HCT116 (cell line): ENCODE data around the gene LZIC. TPM values are rescaled to one million over a fixed set of nuclear protein-coding genes. Genes with fewer than 3 reads are reported as not detected.

Experiments
- ATAC-seq: fragments of 200-7000 bp; cut with Tn5 transposase; 2 replicates; pipeline ENCODE4 v1.9.1; 2020; ENCODE audit warnings: mild to moderate bottlenecking, moderate library complexity
- BruUV-seq: library from RNA; stranded (reverse); fragments of 400-500 nt; replicated peaks from 2 replicates; lab custom pipeline; 2021; lab: Mats Ljungman, UMichigan
- CTCF ChIA-PET: fragments of 300-600 bp; sonication (Branson Sonifier 250); formaldehyde crosslinking; loops from one replicate; lab custom pipeline; 2021; ENCODE audit warnings: antibody characterized with exemption; lab: Charles Lee
- POLR2A ChIA-PET: fragments of 300-600, 350-600 bp; sonication (Branson Sonifier 250); formaldehyde crosslinking; loops from one replicate; lab custom pipeline; 2021; ENCODE audit warnings: antibody characterized with exemption; lab: Charles Lee
- RAD21 ChIA-PET, 2 experiments: fragments of 300-600 bp; sonication (Branson Sonifier 250); formaldehyde crosslinking; loops; one replicate each; lab custom pipeline; 2023; ENCODE audit warnings: low total read pairs in 2 of 2; ENCODE audit not compliant: uncharacterized antibody in 2 of 2, unreplicated experiment in 2 of 2, low non-redundant PET in 1 of 2; lab: Charles Lee
- DNase-seq: peaks from one replicate; pipeline ENCODE4 v3.0.0-alpha.2; 2010; ENCODE audit warnings: low read depth, low spot score
- H2AFZ ChIP-seq: fragments of 200-600 bp; shearing (Covaris generic), sonication (generic); 2 replicates; pipeline ENCODE4 v1.6.1; 2017; ENCODE audit warnings: low read depth, mixed run types, mixed read lengths, antibody characterized with exemption, low read length; ENCODE audit not compliant: poor library complexity, severe bottlenecking
- H3K27ac ChIP-seq: 2 replicates; pipeline ENCODE4 v1.5.1; 2012; ENCODE audit warnings: low read depth, low read length
- H3K27me3 ChIP-seq: fragments of 200-600 bp; sonication (generic); 2 replicates; pipeline ENCODE4 v1.6.1; 2016; ENCODE audit warnings: mixed run types, low read length, mixed read lengths; ENCODE audit not compliant: insufficient read depth
- H3K36me3 ChIP-seq, 2 experiments: fragments of 200-500 bp in 1 of 2; fragments of 200-600 bp in 1 of 2; sonication (Bioruptor generic) in 1 of 2; sonication (generic) in 1 of 2; 2 replicates each; pipeline versions ENCODE4 v1.5.1 to v1.6.1; 2014 to 2016; ENCODE audit warnings: low read length in 2 of 2, inconsistent platforms in 1 of 2, mixed read lengths in 1 of 2, mixed run types in 1 of 2; ENCODE audit not compliant: insufficient read depth in 2 of 2, control insufficient read depth in 1 of 2
- H3K4me1 ChIP-seq, 2 experiments: fragments of 200-600 bp in 1 of 2; sonication (generic) in 1 of 2; 2 replicates each; pipeline versions ENCODE4 v1.5.1 to v1.6.1; 2012 to 2017; ENCODE audit warnings: low read length in 2 of 2, inconsistent platforms in 1 of 2, mild to moderate bottlenecking in 1 of 2, mixed read lengths in 1 of 2, mixed run types in 1 of 2, moderate library complexity in 1 of 2; ENCODE audit not compliant: insufficient read depth in 2 of 2, control insufficient read depth in 1 of 2
- H3K4me2 ChIP-seq: fragments of 200-600 bp; sonication (generic); 2 replicates; pipeline ENCODE4 v1.6.1; 2017; ENCODE audit warnings: mixed run types, low read length, mixed read lengths
- H3K4me3 ChIP-seq, 2 experiments: fragments of 200-600 bp in 1 of 2; sonication (generic) in 1 of 2; replicated peaks in 1 of 2; 2 replicates each; pipeline ENCODE4 v1.5.1; 2011 to 2016; ENCODE audit warnings: low read length in 2 of 2, control low read depth in 1 of 2, low read depth in 1 of 2, mild to moderate bottlenecking in 1 of 2, mixed read lengths in 1 of 2, mixed run types in 1 of 2
- H3K79me2 ChIP-seq: fragments of 200-600 bp; sonication (generic); 2 replicates; pipeline ENCODE4 v1.6.1; 2017; ENCODE audit warnings: mild to moderate bottlenecking, mixed run types, low read length, moderate library complexity, mixed read lengths; ENCODE audit not compliant: insufficient read depth
- H3K9ac ChIP-seq: fragments of 200-600 bp; sonication (generic); 2 replicates; pipeline ENCODE4 v1.6.1; 2016; ENCODE audit warnings: low read length, mixed read lengths
- H3K9me2 ChIP-seq: fragments of 200-600 bp; sonication (generic), shearing (Covaris generic); 2 replicates; pipeline ENCODE4 v1.6.1; 2017; ENCODE audit warnings: mixed run types, mild to moderate bottlenecking, moderate library complexity; ENCODE audit not compliant: insufficient read depth
- H3K9me3 ChIP-seq, 2 experiments: fragments of 200-500 bp in 1 of 2; fragments of 200-600 bp in 1 of 2; sonication (Bioruptor generic) in 1 of 2; sonication (generic) in 1 of 2; 2 replicates each; pipeline ENCODE4 v1.6.1; 2014 to 2017; ENCODE audit warnings: low read length in 2 of 2, mixed read lengths in 2 of 2, inconsistent platforms in 1 of 2, low read depth in 1 of 2, mild to moderate bottlenecking in 1 of 2, mixed run types in 1 of 2, moderate library complexity in 1 of 2; ENCODE audit not compliant: control insufficient read depth in 1 of 2, insufficient read depth in 1 of 2
- H4K20me1 ChIP-seq: fragments of 200-600 bp; sonication (generic), shearing (Covaris generic); 2 replicates; pipeline ENCODE4 v1.6.1; 2017; ENCODE audit warnings: mixed run types, mild to moderate bottlenecking, moderate library complexity; ENCODE audit not compliant: insufficient read depth
- CBX3 ChIP-seq: IDR thresholded peaks from 2 replicates; pipeline ENCODE4 v1.6.1; 2012; ENCODE audit warnings: low read depth
- CEBPB ChIP-seq: IDR thresholded peaks from 2 replicates; pipeline ENCODE4 v1.6.1; 2012; ENCODE audit warnings: low read depth
- EZH2 ChIP-seq: fragments of 200-600 bp; sonication (generic); IDR thresholded peaks from 2 replicates; pipeline ENCODE4 v1.6.1; 2017; ENCODE audit warnings: antibody characterized with exemption, mixed run types
- FOSL1 ChIP-seq: IDR thresholded peaks from 2 replicates; pipeline ENCODE4 v1.6.1; 2012; ENCODE audit warnings: low read depth
- JUND ChIP-seq: IDR thresholded peaks from 2 replicates; pipeline ENCODE4 v1.6.1; 2012
- POLR2A ChIP-seq: IDR thresholded peaks from 2 replicates; pipeline ENCODE4 v1.7.0; 2011; ENCODE audit warnings: borderline replicate concordance; ENCODE audit not compliant: insufficient read depth, insufficient read length; ENCODE audit errors: extremely low read depth
- POLR2AphosphoS5 ChIP-seq: IDR thresholded peaks from 2 replicates; pipeline ENCODE4 v1.6.1; 2011; ENCODE audit warnings: mild to moderate bottlenecking, low read depth, low read length, moderate library complexity
- RAD21 ChIP-seq: IDR thresholded peaks from 2 replicates; pipeline ENCODE4 v1.6.1; 2012; ENCODE audit warnings: low read depth, mild to moderate bottlenecking
- SRF ChIP-seq: IDR thresholded peaks from 2 replicates; pipeline ENCODE4 v1.6.1; 2012; ENCODE audit warnings: low read depth
- TCF7L2 ChIP-seq: IDR thresholded peaks from 2 replicates; pipeline ENCODE4 v1.7.0; 2011; ENCODE audit warnings: borderline replicate concordance, inconsistent platforms; ENCODE audit not compliant: insufficient read depth, insufficient read length; ENCODE audit errors: extremely low read depth
- ZFX ChIP-seq: fragments of 450-650 bp; IDR thresholded peaks from 2 replicates; pipeline ENCODE4 v1.6.1; 2017
- ZNF274 ChIP-seq: fragments of 200-500 bp; sonication (Bioruptor generic); IDR thresholded peaks from 2 replicates; pipeline ENCODE4 v1.6.1; 2014; ENCODE audit warnings: mild to moderate bottlenecking, low read depth, low read length, inconsistent platforms
- intact Hi-C: fragments of 100-400 bp; cut with micrococcal nuclease; formaldehyde crosslinking; loops from 2 replicates; pipeline ENCODE4 v1.10.0; 2022
- total RNA-seq: library from RNA; stranded (reverse); gene quantifications from one replicate; pipeline ENCODE4 v1.2.1, GENCODE V29; 2021; ENCODE audit not compliant: unreplicated experiment
- TF ChIP-seq, protein P1 (sequence below): IDR thresholded peaks from 2 replicates; pipeline ENCODE4 v1.6.1; 2012
- TF ChIP-seq, protein P2 (sequence below): IDR thresholded peaks from 2 replicates; pipeline ENCODE4 v1.6.1; 2012; ENCODE audit warnings: low read depth

Gene LZIC
- total RNA-seq, 1 experiment from 2014 or later: 26.6 TPM

DNA sequence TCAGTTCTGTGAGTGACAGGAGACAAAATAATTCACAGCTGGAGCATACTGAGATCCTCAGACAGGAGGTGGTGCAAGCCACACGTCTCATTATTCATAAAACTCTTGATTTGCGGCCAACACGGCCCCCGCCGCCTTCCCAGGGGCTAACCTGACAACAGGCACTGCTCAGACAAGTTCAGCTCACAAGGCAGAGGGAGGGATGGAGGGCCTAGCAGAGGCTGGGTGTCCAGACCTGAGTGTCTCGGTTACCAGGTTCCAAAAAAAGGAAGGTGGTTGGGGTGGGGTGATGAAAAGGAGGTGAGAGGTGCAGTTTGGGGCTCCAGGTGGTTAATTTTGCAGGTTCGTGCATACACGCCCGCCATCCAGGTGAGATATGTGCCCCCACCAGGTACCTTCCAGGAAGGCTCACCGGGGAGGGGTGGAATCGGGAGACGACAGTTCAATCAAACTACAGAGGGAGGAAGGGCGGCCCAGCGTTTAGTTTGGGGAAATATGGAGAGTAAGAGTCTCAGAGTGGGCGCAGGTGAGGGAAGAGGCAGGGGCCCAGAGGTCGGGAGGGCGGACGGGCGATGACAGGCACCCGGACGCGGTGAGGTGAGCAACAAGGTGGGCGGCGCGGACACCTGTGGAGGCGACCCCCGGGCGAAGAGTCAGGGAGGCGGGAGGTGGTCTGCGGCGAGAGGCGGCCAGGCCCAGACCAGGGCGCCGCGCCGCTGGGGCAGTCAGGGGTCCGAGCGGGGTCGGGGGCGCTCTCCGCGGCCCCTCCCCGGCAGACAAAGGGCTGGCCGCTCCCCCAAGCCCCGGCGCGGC, 33.8 kb downstream of the LZIC start:
- Histone ChIP-seq H3K9ac (peak overlapping the region; percentile 80), H3K36me3 (no peaks in the 10 kb centered on the region), H3K9me2 (no peaks in the 10 kb centered on the region), H4K20me1 (no peaks in the 10 kb centered on the region), H3K79me2 (peaks cover 7% of the 10 kb centered on the region; the same call in 1 of the 2 replicates), H3K27ac (peak overlapping the region; percentile 73; the same call in 1 of the 2 replicates), H3K4me2 (peak overlapping the region; percentile 89), H3K4me1 (peaks cover 10 to 26% of the 10 kb centered on the region in 2 experiments), H3K9me3 (no peaks in the 10 kb centered on the region), H3K27me3 (no peaks in the 10 kb centered on the region), H3K4me3 (peak overlapping the region; percentile 75 to 81), H2AFZ (no peak overlapping the region)
- CTCF ChIA-PET: interaction anchor here (1.4 kb wide), 1 partner anchor 35 kb away, joined by 5 read pairs; no protein-coding TSS in a partner anchor
- intact Hi-C loops: loop anchor here (2.0 kb wide), 1 partner anchor 33 kb away; the partner anchor contains the start of genes LZIC and NMNAT1
- peak; percentile 82 for TF ChIP-seq ZFX
- TF ChIP-seq RAD21: no peak
- no peak for TF ChIP-seq ZNF274
- ATAC-seq (0 out of 2 replicates have a peak, but pooled peaks have one; percentile 0), DNase-seq (no peak)
- BruUV-seq: no TSS peak
- POLR2A ChIA-PET: no interaction called here
- RAD21 ChIA-PET: no interaction called here

DNA sequence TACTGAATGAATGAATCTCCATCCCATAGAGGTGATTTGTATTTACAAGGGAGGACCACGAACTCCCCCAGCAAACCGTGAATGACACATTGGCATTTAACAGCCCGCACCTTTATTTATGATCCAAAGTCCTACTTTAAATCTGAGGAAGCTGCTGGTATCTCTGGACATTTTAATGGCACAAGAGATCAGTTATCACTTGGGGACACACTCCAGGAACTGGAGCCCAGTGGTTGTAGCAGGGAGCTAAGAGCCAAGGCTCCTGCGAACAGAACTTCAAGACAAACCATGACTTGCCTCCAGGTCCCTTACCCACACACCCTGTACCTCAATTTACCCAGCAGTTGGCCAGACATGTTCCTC, 34.3 kb downstream of the LZIC start:
- Histone ChIP-seq H3K9me3 (no peaks in the 10 kb centered on the region), H3K27me3 (no peaks in the 10 kb centered on the region), H3K4me3 (peak overlapping the region; percentile 75 to 81), H3K9ac (peak overlapping the region; percentile 80), H3K4me1 (peaks cover 10 to 26% of the 10 kb centered on the region in 2 experiments), H3K79me2 (peaks cover 7% of the 10 kb centered on the region; the same call in 1 of the 2 replicates), H2AFZ (no peak overlapping the region), H3K36me3 (no peaks in the 10 kb centered on the region), H3K9me2 (no peaks in the 10 kb centered on the region), H3K27ac (0 out of 2 replicates have a peak overlapping the region, but pooled peaks have one; percentile 73), H4K20me1 (no peaks in the 10 kb centered on the region), H3K4me2 (peak overlapping the region; percentile 89)
- ChIA-PET CTCF (no interaction called here), RAD21 (no interaction called here), POLR2A (no interaction called here)
- ATAC-seq (no peak), DNase-seq (no peak)
- TSS peak; percentile 50 for BruUV-seq
- intact Hi-C loops: no loop called here
- TF ChIP-seq SRF (no peak), POLR2A (no peak), TCF7L2 (no peak), JUND (no peak), FOSL1 (no peak), EZH2 (no peak), CEBPB (no peak), ZFX (no peak), CBX3 (no peak), POLR2AphosphoS5 (no peak)
- TF ChIP-seq, protein P1, sequence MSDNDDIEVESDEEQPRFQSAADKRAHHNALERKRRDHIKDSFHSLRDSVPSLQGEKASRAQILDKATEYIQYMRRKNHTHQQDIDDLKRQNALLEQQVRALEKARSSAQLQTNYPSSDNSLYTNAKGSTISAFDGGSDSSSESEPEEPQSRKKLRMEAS: no peak
- TF ChIP-seq, protein P2, sequence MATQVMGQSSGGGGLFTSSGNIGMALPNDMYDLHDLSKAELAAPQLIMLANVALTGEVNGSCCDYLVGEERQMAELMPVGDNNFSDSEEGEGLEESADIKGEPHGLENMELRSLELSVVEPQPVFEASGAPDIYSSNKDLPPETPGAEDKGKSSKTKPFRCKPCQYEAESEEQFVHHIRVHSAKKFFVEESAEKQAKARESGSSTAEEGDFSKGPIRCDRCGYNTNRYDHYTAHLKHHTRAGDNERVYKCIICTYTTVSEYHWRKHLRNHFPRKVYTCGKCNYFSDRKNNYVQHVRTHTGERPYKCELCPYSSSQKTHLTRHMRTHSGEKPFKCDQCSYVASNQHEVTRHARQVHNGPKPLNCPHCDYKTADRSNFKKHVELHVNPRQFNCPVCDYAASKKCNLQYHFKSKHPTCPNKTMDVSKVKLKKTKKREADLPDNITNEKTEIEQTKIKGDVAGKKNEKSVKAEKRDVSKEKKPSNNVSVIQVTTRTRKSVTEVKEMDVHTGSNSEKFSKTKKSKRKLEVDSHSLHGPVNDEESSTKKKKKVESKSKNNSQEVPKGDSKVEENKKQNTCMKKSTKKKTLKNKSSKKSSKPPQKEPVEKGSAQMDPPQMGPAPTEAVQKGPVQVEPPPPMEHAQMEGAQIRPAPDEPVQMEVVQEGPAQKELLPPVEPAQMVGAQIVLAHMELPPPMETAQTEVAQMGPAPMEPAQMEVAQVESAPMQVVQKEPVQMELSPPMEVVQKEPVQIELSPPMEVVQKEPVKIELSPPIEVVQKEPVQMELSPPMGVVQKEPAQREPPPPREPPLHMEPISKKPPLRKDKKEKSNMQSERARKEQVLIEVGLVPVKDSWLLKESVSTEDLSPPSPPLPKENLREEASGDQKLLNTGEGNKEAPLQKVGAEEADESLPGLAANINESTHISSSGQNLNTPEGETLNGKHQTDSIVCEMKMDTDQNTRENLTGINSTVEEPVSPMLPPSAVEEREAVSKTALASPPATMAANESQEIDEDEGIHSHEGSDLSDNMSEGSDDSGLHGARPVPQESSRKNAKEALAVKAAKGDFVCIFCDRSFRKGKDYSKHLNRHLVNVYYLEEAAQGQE: no peak
